Lower lobe of right lung (tissue), 2 donors: ENCODE measurements around the gene CTNNA3. TPM values are rescaled to one million over a fixed set of nuclear protein-coding genes. Genes with fewer than 3 reads are reported as not detected.
"Not testable (repeated sequence)": the region's sequence is repeated elsewhere in the genome, so short reads cannot be mapped to it uniquely, and the experiment has no call there.

Source experiments
- ATAC-seq, 2 donors: fragments of 200-7000 bp; cut with Tn5 transposase; one replicate each; pipeline ENCODE4 v1.9.1; 2020 to 2022; ENCODE audit warnings: mild to moderate bottlenecking in 2 of 2, moderate library complexity in 2 of 2
- DNase-seq: peaks from one replicate; pipeline ENCODE4 v3.0.0-alpha.2; 2020
- H3K27ac ChIP-seq: fragments of 200-600 bp; one replicate; pipeline ENCODE4 v1.8.0; 2022
- H3K27me3 ChIP-seq: fragments of 200-600 bp; one replicate; pipeline ENCODE4 v1.8.0; 2022; ENCODE audit warnings: low read depth
- H3K36me3 ChIP-seq: fragments of 200-600 bp; one replicate; pipeline ENCODE4 v1.8.0; 2022; ENCODE audit warnings: mild to moderate bottlenecking
- H3K4me1 ChIP-seq: fragments of 200-600 bp; one replicate; pipeline ENCODE4 v1.8.0; 2022
- H3K4me3 ChIP-seq: fragments of 200-600 bp; one replicate; pipeline ENCODE4 v1.8.0; 2022; ENCODE audit warnings: mild to moderate bottlenecking
- H3K9me3 ChIP-seq: fragments of 200-600 bp; one replicate; pipeline ENCODE4 v1.8.0; 2022
- CTCF ChIP-seq: fragments of 200-600 bp; IDR thresholded peaks from one replicate; pipeline ENCODE4 v1.8.0; 2022; ENCODE audit warnings: antibody characterized with exemption, mild to moderate bottlenecking
- intact Hi-C: fragments of 100-400 bp; cut with DNase I; formaldehyde crosslinking; loops from one replicate; pipeline ENCODE4 v1.11.0; 2022
- total RNA-seq: library from RNA; stranded (reverse); fragmentation: NEBNext Ultra II Directional; extraction: Animal tissue kit (Norgen Biotek cat#: 25700); gene quantifications from one replicate; pipeline ENCODE4 v1.2.1, GENCODE V29; 2021
- donor health status: DM: no; HTN: yes; CAD: no; lungs with severe emphysema.

CTNNA3 gene
- total RNA-seq, 1 donor from 2014 or later = not detected

DNA sequence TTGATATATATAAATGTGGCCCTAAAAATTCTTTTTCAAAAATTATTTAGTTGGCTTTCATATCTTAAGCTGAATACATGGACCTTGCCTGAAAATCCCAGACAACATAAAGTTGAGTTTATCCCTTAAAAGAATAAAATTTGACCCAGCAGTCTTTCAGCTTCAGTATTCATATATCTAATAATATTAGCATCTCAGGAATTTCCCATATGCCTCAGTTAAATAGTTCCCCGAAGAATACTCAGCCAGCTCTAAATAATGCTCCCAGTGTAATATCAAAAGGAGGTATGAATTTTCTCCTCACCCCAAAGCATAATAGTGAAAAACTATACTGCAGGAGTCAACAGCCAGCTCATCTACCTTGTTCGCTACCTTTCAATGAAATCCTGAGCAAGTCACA lies 145.9 kb downstream of the CTNNA3 start:
- no peak overlapping the region for H3K4me3 ChIP-seq
- no peak for TF ChIP-seq CTCF
- H3K27me3 ChIP-seq = no peaks in the 10 kb centered on the region
- intact Hi-C loops = no loop called here
- ATAC-seq (no peak), DNase-seq (no peak)
- H3K4me1 ChIP-seq = no peaks in the 10 kb centered on the region
- H3K36me3 ChIP-seq = no peaks in the 10 kb centered on the region
- no peak overlapping the region for H3K27ac ChIP-seq
- H3K9me3 ChIP-seq = no peaks in the 10 kb centered on the region

DNA sequence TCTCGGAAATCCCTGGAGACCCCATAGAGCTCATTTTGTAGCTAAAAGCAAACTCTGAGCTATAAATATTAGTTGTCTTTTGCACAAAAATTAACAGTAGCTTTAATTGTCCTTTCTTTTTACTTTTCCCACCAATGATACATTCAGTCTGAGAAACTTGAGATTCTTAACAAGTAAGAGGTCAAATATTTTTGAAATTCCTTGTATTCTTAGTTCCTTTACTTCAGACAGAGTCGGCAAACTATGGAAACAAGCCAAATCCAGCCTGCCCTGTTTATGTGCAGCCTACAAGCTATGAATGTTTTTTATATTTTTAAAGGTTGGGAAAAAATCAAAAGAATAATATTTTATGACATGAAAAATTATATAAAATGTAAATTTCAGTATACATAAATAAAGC lies 146.6 kb downstream of the CTNNA3 start:
- Histone ChIP-seq H3K9me3 (no peaks in the 10 kb centered on the region), H3K27ac (no peak overlapping the region), H3K4me1 (no peaks in the 10 kb centered on the region), H3K36me3 (no peaks in the 10 kb centered on the region), H3K27me3 (no peaks in the 10 kb centered on the region), H3K4me3 (no peak overlapping the region)
- DNase-seq = no peak
- ATAC-seq = no peak
- no peak for TF ChIP-seq CTCF
- intact Hi-C loops = no loop called here

GRCh38 chr10:67541411-67541810 lies 154.6 kb downstream of the CTNNA3 start:
- Histone ChIP-seq H3K27ac (no peak overlapping the region), H3K27me3 (no peaks in the 10 kb centered on the region), H3K9me3 (no peaks in the 10 kb centered on the region), H3K36me3 (no peaks in the 10 kb centered on the region), H3K4me1 (no peaks in the 10 kb centered on the region), H3K4me3 (no peak overlapping the region)
- intact Hi-C loops = no loop called here
- DNase-seq (no peak), ATAC-seq (no peak)
- TF ChIP-seq CTCF = no peak

DNA sequence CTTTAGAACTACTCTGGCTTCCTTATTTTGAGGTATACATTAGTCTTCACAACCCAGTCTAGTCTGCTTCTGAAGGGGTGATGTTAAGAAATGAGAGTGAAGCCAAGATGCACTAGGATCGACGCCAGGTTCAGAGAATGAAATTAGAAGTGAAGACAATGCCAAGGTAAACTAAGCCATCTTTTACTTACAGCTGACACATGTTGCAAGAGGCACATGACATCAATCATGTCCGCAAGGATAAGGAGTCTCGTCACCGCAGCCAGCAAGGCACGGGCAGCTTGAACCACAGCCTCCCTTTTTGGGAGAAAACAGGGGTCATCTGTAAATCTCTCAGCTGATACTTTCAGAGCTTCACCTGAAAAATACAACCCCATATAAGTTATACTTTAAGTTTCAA lies 156.7 kb downstream of the CTNNA3 start:
- no peak for TF ChIP-seq CTCF
- Histone ChIP-seq H3K27ac (no peak overlapping the region), H3K27me3 (no peaks in the 10 kb centered on the region), H3K4me3 (no peak overlapping the region), H3K9me3 (no peaks in the 10 kb centered on the region), H3K4me1 (no peaks in the 10 kb centered on the region), H3K36me3 (no peaks in the 10 kb centered on the region)
- intact Hi-C loops = no loop called here
- ATAC-seq (no peak), DNase-seq (no peak)

GRCh38 chr10:67537906-67538305 lies 158.1 kb downstream of the CTNNA3 start:
- Histone ChIP-seq H3K27me3 (no peaks in the 10 kb centered on the region), H3K4me3 (no peak overlapping the region), H3K27ac (no peak overlapping the region), H3K36me3 (no peaks in the 10 kb centered on the region), H3K9me3 (no peaks in the 10 kb centered on the region), H3K4me1 (no peaks in the 10 kb centered on the region)
- no peak for ATAC-seq
- TF ChIP-seq CTCF = no peak
- no peak for DNase-seq
- intact Hi-C loops = no loop called here

- intact Hi-C loops = no loop called here
- Histone ChIP-seq H3K4me1 (no peaks in the 10 kb centered on the region), H3K9me3 (no peaks in the 10 kb centered on the region), H3K4me3 (no peak overlapping the region), H3K27me3 (no peaks in the 10 kb centered on the region), H3K36me3 (no peaks in the 10 kb centered on the region), H3K27ac (no peak overlapping the region)
- no peak for TF ChIP-seq CTCF
- ATAC-seq (no peak), DNase-seq (no peak)
These were observed 162.6 kb downstream of the CTNNA3 start for GRCh38 chr10:67533376-67533775.

- ATAC-seq, intact Hi-C loops, H3K4me1 ChIP-seq, DNase-seq, H3K27me3 ChIP-seq, H3K4me3 ChIP-seq, H3K9me3 ChIP-seq, H3K36me3 ChIP-seq, H3K27ac ChIP-seq: not testable (repeated sequence)
These were observed 165.0 kb downstream of the CTNNA3 start for GRCh38 chr10:67530990-67531389.
